ENCODE data around the gene KRT82. TPM values are rescaled to one million over a fixed set of nuclear protein-coding genes. Genes with fewer than 3 reads are reported as not detected.
"Not testable (repeated sequence)": the region's sequence is repeated elsewhere in the genome, so short reads cannot be mapped to it uniquely, and the experiment has no call there.

Gene KRT82
- total RNA-seq, 1 experiment from 2014 or later: not detected

DNA sequence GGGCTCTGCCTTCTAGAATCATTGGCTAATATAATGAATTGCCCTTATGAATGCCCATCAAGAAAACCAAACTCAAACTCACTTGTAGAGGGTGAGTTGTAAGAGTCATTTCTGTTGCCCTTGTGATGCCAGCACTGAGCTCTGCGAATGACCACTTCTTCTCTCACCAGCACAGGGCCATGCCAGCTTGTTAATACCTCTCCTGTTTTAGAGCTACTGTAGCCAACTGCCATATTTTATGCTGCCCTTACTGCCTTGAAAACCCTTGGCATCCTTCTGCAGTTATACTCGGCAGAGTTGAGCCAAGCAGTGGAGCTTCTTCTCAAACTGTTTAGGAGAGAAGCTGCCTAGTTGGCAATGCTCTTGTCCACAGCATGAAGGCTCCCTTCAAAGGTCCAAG, 19.9 kb upstream of the KRT82 start:
- no peaks in the 10 kb centered on the region; the same call in 1 of the 2 replicates for H3K9me3 ChIP-seq (replicated peaks)
- peaks cover 9% of the 10 kb centered on the region; the same call in 1 of the 2 replicates for H3K27me3 ChIP-seq
- no peak overlapping the region for H3K27ac ChIP-seq
- H3K36me3 ChIP-seq: no peaks in the 10 kb centered on the region
- DNase-seq: no peak
- no peaks in the 10 kb centered on the region for H3K4me1 ChIP-seq
- no peak overlapping the region for H3K4me3 ChIP-seq

- Histone ChIP-seq H3K9me3 (replicated peaks) (no peaks in the 10 kb centered on the region; the same call in none of the 2 replicates), H3K4me1 (no peaks in the 10 kb centered on the region), H3K27ac (no peak overlapping the region), H3K36me3 (no peaks in the 10 kb centered on the region), H3K4me3 (no peak overlapping the region), H3K27me3 (peaks cover 9% of the 10 kb centered on the region; the same call in 1 of the 2 replicates)
- no peak for DNase-seq
These were observed 19.3 kb upstream of the KRT82 start for GRCh38 chr12:52425466-52425865.

DNA sequence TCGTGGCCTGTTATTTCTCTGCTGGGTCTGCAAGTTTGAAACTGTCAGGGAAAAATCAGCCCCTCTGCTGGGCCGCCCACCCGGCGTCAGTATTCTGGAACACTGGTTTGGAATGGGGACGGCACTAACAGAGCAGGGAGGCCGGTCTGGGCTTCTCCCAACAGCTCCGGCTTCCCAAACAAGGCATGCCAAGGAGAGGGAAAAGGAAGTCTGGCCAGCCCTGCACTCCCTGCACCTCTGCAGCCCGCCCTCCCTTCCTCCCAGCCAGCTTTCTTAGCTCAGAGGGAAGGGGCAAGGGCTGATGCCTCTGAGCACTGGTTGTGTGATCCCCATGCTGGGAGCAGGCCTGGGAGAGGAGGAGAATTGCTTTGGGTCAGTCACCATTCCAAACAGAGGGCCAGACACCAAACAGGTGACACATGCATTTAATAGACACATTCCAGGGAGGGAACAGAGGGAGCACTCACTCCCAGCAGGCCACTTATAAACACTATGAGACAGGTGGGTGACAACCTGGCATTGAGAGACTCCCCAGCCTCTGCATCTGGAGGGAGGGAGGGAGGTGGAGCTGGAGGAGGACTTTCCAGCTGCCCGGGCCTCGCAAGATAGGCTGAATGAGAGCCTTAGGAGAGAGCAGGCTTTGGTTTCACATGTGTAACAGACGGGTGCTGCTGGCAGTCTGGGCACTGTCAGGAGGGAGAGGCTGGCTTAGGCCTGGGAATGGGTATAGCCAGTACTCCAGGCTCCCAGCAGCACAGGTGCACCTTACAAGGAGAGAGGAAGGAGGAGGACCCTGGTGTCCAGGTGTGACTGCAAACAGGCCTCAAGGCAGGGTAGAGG, 17.7 kb upstream of the KRT82 start:
- no peak overlapping the region for H3K27ac ChIP-seq
- DNase-seq: no peak
- H3K4me3 ChIP-seq: no peak overlapping the region
- H3K4me1 ChIP-seq: no peaks in the 10 kb centered on the region
- no peaks in the 10 kb centered on the region for H3K36me3 ChIP-seq
- H3K9me3 ChIP-seq (replicated peaks): no peaks in the 10 kb centered on the region; the same call in none of the 2 replicates
- peaks cover 9% of the 10 kb centered on the region; the same call in 1 of the 2 replicates for H3K27me3 ChIP-seq

DNA sequence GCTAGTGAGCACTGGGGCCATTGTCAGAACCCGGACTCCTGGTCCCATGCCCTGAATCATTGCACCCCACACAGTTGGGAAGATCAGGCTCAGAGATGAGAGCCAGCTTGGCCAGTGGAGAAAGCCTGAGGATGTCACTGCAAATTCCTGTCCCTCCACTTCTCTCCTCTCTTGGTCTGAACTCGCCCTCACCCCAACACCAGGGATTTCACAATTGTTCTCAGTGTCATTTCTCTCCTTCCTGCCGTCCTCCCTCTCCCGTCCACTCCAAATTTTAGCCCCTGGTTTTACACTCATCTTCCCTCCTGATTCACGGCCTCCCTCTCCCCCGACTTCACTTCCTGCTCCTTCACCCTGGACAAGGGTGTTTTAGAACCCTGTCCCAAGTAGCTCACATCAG, 16.9 kb upstream of the KRT82 start:
- Histone ChIP-seq H3K4me1 (no peaks in the 10 kb centered on the region), H3K27me3 (peaks cover 9% of the 10 kb centered on the region; the same call in 1 of the 2 replicates), H3K9me3 (replicated peaks) (no peaks in the 10 kb centered on the region; the same call in none of the 2 replicates), H3K36me3 (no peaks in the 10 kb centered on the region), H3K4me3 (no peak overlapping the region), H3K27ac (no peak overlapping the region)
- no peak for DNase-seq

DNA sequence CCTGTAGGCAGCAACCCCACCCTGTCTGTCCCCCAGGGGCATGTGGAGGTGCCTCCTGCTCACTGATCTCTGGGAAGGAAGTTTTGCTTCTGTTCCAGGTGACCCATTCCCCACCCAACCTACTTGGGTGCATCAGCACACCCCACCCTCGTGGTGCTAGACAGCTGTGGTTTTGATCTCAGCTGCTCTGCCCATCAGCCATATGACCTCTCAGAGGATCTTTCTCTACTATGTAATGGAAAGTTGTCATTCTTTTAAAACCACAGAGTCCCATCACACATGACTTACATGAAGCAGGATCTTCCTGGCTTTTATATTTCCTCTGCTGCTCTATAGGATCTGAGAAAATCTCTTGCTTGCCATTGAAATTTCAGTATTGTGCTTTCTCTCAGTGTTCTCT, 13.5 kb upstream of the KRT82 start:
- Histone ChIP-seq H3K27ac (no peak overlapping the region), H3K9me3 (replicated peaks) (no peaks in the 10 kb centered on the region; the same call in 1 of the 2 replicates), H3K27me3 (peaks cover 9% of the 10 kb centered on the region; the same call in 1 of the 2 replicates)

DNA sequence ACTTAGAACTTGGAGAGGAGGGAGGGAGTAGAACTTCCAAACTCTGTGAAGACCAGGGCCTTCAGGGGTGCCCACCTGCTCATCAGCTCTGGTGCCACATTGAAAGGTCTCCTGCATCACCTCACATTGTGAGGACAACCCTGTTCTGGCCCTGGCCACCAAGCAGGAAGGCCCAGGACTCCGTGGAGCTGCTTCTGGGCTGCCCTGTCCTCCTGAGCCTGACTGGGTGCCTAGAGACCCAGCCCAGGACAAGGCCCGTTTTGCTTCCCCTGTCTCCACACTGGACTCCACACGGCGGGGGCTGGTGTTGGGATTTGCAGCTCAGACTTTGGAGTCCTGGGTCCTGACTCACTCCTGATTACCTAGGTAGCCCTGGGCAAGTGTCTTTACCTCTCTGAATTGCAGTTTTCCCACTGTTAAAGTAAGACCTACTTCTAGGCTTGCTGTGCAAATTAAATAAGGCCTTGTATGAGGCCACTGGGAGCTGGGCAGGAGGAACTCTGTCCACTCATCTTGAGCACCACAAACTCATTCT, 12.5 kb upstream of the KRT82 start:
- Histone ChIP-seq H3K27me3 (peaks cover 7% of the 10 kb centered on the region; the same call in 1 of the 2 replicates), H3K36me3 (no peaks in the 10 kb centered on the region)
- DNase-seq: no peak

More for the DNA sequence above, 13.5 kb upstream of the KRT82 start:
- Histone ChIP-seq H3K4me1 (no peaks in the 10 kb centered on the region), H3K36me3 (no peaks in the 10 kb centered on the region), H3K4me3 (no peak overlapping the region)
- DNase-seq: no peak

DNA sequence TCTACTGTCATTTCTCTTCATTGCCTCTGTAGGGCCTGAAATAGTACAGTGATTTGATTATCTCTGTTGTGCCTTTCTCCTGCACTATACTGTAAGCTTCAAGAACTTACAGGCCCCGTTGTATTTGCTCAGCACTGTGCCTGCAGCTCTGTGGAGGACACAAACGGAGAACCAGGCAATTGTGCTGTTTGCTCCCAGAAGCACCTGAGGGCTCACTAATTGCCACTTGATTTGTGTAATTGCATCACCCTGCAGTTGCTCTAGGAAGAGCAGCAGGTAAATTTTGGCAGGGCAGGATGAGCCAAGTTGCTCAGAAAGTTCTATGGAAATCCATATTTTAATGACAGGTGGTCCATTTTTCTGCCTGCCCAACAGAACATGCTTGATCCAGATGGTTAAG, 11.6 kb upstream of the KRT82 start:
- Histone ChIP-seq H3K9me3 (replicated peaks) (no peaks in the 10 kb centered on the region; the same call in 1 of the 2 replicates), H3K27ac (no peak overlapping the region), H3K36me3 (no peaks in the 10 kb centered on the region), H3K27me3 (peaks cover 5% of the 10 kb centered on the region; the same call in 1 of the 2 replicates), H3K4me1 (no peaks in the 10 kb centered on the region), H3K4me3 (no peak overlapping the region)
- DNase-seq: no peak

More for the DNA sequence above, 12.5 kb upstream of the KRT82 start:
- Histone ChIP-seq H3K9me3 (replicated peaks) (no peaks in the 10 kb centered on the region; the same call in 1 of the 2 replicates), H3K27ac (no peak overlapping the region), H3K4me3 (no peak overlapping the region), H3K4me1 (no peaks in the 10 kb centered on the region)

- H3K27ac ChIP-seq: no peak overlapping the region
- no peaks in the 10 kb centered on the region for H3K36me3 ChIP-seq
- H3K27me3 ChIP-seq: no peaks in the 10 kb centered on the region
- H3K4me3 ChIP-seq: no peak overlapping the region
- H3K9me3 ChIP-seq (replicated peaks): no peaks in the 10 kb centered on the region; the same call in 1 of the 2 replicates
- no peak for DNase-seq
- no peaks in the 10 kb centered on the region for H3K4me1 ChIP-seq
These were observed 10.7 kb upstream of the KRT82 start for GRCh38 chr12:52416795-52417194.

GRCh38 chr12:52415870-52416750, 10.0 kb upstream of the KRT82 start:
- Histone ChIP-seq H3K9me3 (replicated peaks) (no peaks in the 10 kb centered on the region; the same call in 1 of the 2 replicates), H3K27me3 (no peaks in the 10 kb centered on the region), H3K27ac (no peak overlapping the region), H3K4me3 (no peak overlapping the region), H3K4me1 (no peaks in the 10 kb centered on the region), H3K36me3 (no peaks in the 10 kb centered on the region)
- no peak for DNase-seq

DNA sequence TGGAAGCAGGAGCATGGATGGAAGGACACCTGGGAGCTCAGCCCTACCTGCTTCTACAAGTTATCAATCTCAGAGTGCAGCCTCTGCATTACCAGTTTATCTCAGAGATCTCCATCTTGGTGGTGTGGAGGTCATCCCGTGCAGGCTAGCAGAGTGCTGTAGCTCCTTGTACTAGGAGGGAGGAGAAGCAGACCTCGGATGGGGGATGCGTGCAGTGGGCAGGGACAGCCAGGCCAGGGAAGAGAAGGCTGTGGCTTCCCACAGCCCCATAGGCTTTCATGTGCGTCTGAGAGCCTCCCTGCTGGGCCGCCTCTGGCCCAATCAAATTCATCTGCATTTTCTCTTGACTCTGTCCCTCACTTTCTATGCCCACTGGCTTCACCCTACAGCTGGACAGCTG, 8.8 kb upstream of the KRT82 start:
- H3K27me3 ChIP-seq: no peaks in the 10 kb centered on the region
- no peaks in the 10 kb centered on the region for H3K9me3 ChIP-seq (replicated peaks)
- no peaks in the 10 kb centered on the region for H3K36me3 ChIP-seq
- H3K4me1 ChIP-seq: no peaks in the 10 kb centered on the region
- DNase-seq: no peak
- H3K4me3 ChIP-seq: no peak overlapping the region
- no peak overlapping the region for H3K27ac ChIP-seq

- no peak overlapping the region for H3K4me3 ChIP-seq
- H3K27me3 ChIP-seq: no peaks in the 10 kb centered on the region
- H3K27ac ChIP-seq: no peak overlapping the region
- no peaks in the 10 kb centered on the region for H3K36me3 ChIP-seq
- no peaks in the 10 kb centered on the region for H3K4me1 ChIP-seq
- H3K9me3 ChIP-seq (replicated peaks): no peaks in the 10 kb centered on the region
- DNase-seq: no peak
These were observed 7.7 kb upstream of the KRT82 start for GRCh38 chr12:52413782-52414345.

- Histone ChIP-seq H3K9me3 (replicated peaks) (no peaks in the 10 kb centered on the region), H3K4me3 (no peak overlapping the region), H3K27me3 (no peaks in the 10 kb centered on the region), H3K36me3 (no peaks in the 10 kb centered on the region), H3K27ac (no peak overlapping the region), H3K4me1 (no peaks in the 10 kb centered on the region)
- DNase-seq: no peak
These were observed 7.1 kb upstream of the KRT82 start for GRCh38 chr12:52413202-52413601.

DNA sequence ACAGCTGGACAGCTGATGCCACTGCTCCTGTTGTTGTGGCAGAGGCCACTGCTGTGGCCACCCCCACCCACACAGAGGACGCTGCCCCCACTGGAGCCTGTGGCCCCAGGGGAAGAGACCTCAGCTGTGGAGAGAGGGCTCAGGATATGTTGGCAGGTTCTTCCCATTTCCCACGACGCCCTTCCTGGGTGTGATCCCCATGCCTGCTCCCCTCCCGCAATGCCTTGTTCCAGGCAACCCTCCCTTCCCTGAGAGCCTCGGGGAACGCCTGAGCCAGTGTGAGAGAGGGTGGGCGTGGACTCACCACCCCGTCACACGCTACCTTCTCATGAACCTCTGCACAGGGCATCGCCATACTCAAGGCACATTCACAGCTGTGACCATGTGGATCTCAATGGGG, 5.7 kb upstream of the KRT82 start:
- no peaks in the 10 kb centered on the region for H3K4me1 ChIP-seq
- no peak overlapping the region for H3K27ac ChIP-seq
- no peaks in the 10 kb centered on the region for H3K9me3 ChIP-seq (replicated peaks)
- H3K27me3 ChIP-seq: no peaks in the 10 kb centered on the region
- no peak overlapping the region for H3K4me3 ChIP-seq
- no peak for DNase-seq
- H3K36me3 ChIP-seq: no peaks in the 10 kb centered on the region

DNA sequence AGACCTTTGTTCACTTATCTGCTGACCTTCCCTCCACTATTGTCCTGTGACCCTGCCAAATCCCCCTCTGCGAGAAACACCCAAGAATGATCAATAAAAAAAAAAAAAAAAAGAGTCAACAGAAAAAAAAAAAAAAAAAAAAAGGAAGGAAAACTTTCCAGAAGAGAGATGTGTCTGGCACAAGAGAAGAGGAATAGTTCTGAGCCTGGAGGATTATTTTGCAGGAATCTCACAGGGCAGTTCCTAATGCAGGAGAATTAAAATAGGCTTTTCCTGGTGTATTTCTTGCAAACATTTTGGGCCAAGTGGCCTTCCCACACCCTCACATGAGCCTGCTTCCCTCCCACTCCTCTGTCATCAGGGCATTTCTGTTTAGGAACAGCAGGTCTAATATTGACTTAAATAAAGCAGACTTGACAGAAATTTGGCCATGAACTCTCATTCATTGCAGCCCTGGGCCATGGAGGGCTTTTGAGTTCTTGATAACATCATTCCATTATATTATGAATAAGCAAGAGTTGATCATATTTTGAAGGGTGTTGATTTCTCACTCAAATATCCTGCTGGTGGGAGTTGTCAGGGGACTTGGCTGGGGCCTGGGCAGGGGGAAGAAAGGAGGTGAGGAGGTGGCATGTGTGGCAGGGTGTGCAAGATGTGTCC, 4.6 kb upstream of the KRT82 start:
- DNase-seq; H3K36me3 ChIP-seq; H3K27me3 ChIP-seq; H3K4me1 ChIP-seq; H3K4me3 ChIP-seq; H3K9me3 ChIP-seq (replicated peaks); H3K27ac ChIP-seq: not testable (repeated sequence)
